ENCODE data around the gene RAB13.

Gene RAB13

GRCh38 chr1:153941826-153942725 is 44.1 kb downstream of the RAB13 start:
- intact Hi-C loops (cut with DNase I) = no loop called here
- no peak for DNase-seq

- intact Hi-C loops (cut with DNase I) = no loop called here
- peak in 1 of 42 donors; percentile 24 for DNase-seq
Observed at GRCh38 chr1:153940756-153941155, 45.4 kb downstream of the RAB13 start.

GRCh38 chr1:153939476-153939875 is 46.7 kb downstream of the RAB13 start:
- intact Hi-C loops (cut with DNase I) = no loop called here
- DNase-seq = no peak

- DNase-seq = no peak
- intact Hi-C loops (cut with DNase I) = no loop called here
Observed at GRCh38 chr1:153938996-153939395, 47.1 kb downstream of the RAB13 start.

GRCh38 chr1:153937331-153937730 is 48.8 kb downstream of the RAB13 start:
- DNase-seq = no peak
- intact Hi-C loops (cut with DNase I) = no loop called here

GRCh38 chr1:153936011-153936802 is 49.9 kb downstream of the RAB13 start:
- DNase-seq = no peak
- intact Hi-C loops (cut with DNase I) = no loop called here

- no peak for DNase-seq
- intact Hi-C loops (cut with DNase I) = no loop called here
Observed at GRCh38 chr1:153934746-153935145, 51.4 kb downstream of the RAB13 start.

GRCh38 chr1:153933955-153934354 is 52.2 kb downstream of the RAB13 start:
- intact Hi-C loops (cut with DNase I) = no loop called here
- no peak for DNase-seq

GRCh38 chr1:153933430-153933829 is 52.7 kb downstream of the RAB13 start:
- intact Hi-C loops (cut with DNase I) = no loop called here
- DNase-seq = peak in 1 of 42 donors; percentile 9

- DNase-seq = no peak
- intact Hi-C loops (cut with DNase I) = no loop called here
Observed at GRCh38 chr1:153932156-153933131, 53.7 kb downstream of the RAB13 start.

Measured in head of caudate nucleus (tissue), 42 donors.